Measurements from ENCODE around the gene RUNX2.

RUNX2 gene

DNA sequence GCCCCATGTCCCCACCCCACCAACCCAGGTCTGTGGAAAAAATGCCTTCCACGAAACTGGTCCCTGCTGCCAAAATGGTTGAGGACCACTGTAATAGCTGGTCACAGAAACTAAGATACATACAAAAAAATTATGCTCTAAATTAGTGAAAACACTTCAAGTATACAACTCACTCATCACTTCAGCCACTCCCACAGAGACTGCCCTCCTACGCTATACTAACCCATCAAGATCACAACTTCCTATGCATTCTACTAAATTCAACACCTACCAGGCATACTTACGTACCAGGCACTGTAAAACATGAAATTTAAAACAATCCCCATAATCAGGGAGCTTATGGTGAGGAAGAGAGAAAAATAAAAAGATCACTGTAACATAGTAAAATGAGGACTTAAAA lies 22.9 kb downstream of the RUNX2 start:
- DNase-seq (ENCODE audit: low read depth in 3 of 3) = no peak

DNA sequence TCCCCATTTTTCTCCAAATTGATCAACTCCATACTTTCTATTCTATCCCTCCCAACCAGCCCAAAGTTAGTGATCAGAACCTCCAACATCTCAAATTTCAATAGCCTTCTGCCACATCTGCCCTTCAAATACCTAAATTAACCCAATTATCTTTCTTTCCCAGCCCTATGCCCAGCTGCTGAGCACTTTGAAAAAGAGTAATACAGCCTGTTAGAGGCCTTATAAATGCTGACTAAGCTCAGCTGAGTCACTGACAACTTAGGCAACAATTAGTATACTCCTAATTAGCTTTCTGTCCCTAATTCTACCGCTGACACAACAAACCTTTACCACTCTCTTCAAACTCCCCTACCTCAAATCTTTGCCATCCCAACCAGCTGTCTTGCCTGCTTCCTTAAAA lies 23.5 kb downstream of the RUNX2 start:
- no peak for DNase-seq (ENCODE audit: low read depth in 3 of 3)

DNA sequence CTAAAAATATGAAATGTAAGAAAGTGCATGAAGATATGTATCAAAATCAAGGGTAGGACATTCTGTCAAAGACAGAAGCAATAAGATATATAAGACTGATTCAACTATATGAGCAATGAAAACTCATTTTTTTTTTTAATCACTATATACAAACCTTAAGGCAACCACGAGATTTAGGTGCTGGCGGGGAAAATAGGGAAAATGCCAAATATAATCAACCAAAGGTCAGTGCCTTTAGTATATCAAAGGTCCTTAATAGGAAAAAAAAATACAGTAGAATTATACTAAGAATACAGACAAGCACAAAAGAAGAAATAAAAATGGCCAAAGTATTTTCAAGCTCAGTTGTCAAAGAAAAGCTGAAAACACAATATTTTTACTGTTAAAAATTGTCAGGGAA lies 25.5 kb downstream of the RUNX2 start:
- DNase-seq (ENCODE audit: low read depth in 3 of 3) = no peak

DNA sequence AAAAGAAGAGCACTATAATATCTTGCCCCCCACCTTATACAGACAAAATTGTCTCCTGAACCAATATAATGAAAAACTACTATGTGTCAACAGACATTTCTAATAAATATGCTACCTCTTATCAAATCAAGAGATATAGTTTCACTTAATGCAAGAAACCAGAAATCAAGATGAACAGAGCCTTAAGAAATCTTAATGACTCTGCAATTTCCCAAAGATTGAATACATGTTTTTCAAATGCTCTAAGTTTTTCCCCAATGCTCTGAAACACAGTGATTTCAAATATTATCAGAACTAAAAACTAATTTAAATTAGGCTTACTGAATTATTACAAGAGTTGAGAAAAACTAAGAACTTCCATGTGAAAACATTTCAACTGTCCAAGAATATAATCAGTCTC lies 36.3 kb downstream of the RUNX2 start:
- no peak for DNase-seq (ENCODE audit: low read depth in 3 of 3)

DNA sequence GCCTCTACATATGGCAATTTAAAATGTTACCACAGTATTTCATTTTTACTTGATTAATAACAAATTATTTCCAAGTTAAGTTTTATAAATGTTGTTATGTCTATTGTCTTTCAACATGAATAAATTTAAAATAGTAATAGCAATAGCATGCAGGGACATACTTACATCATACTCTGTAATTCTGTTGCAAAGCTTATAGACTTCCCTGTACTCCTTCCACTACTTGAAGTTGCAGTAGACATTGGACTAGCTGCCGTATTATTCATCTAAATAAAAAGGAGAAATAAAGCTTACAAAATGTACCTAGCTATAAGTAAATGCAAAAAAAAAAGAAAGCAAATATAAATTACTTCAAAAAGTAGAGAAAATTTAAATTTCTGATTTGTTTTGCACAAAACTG lies 36.9 kb downstream of the RUNX2 start:
- no peak for DNase-seq (ENCODE audit: low read depth in 3 of 3)

DNA sequence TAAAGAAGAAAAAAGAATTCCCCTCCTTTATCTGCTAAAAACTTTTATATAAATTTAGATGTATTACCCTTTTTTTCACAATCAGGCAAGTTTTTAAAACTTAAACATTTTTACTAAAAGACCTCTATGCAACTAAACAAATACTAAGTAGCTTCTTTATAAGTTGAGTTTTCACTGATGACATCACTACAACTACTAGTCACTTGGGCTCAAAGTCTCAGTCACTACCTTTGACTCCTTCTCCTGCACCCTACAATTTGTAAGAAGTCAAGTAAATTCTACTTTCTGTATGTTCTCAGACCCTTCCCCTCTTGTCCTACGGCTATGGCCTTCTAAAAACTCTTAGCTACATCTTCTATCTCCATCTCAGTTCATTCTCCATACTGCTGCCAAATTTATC lies 38.4 kb downstream of the RUNX2 start:
- DNase-seq (ENCODE audit: low read depth in 3 of 3) = no peak

DNA sequence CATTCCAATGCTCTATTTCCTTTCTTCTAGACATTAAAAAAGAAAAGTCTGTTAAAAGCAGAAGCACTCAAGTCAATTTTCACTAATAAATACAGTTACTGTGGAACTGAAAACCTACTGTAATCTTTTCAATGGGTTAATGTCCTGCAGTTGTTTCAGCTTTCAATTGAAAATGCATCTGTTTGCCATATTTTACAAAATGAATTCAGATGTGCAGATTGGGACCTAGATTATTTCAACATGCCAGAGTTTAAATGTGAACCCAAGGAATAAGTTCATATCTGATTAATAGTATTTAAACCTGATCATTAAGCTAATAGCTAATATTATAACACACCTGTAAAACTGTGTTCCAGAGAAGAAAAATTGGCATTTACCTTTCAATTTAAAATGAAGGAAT lies 39.9 kb downstream of the RUNX2 start:
- DNase-seq (ENCODE audit: low read depth in 3 of 3) = no peak

DNA sequence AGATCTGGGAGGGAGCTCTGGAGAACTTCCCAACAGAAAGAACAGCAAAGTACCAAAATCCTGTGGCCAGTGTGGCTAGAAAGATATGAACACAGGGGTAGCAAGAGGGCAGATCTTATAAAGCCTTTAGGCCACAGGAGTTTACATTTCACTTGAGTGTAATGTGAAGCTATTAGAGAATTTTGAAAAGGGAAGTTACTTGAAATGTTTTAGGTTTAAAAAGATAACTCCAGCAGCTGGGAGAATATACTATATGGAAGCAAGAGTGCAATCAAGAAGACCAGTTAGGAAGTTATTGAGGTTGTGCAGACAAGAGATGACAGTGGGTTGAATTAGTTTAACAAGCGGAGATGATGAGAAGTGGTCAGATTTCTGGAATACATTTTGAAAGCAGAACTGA lies 41.7 kb downstream of the RUNX2 start:
- no peak for DNase-seq (ENCODE audit: low read depth in 3 of 3)

DNA sequence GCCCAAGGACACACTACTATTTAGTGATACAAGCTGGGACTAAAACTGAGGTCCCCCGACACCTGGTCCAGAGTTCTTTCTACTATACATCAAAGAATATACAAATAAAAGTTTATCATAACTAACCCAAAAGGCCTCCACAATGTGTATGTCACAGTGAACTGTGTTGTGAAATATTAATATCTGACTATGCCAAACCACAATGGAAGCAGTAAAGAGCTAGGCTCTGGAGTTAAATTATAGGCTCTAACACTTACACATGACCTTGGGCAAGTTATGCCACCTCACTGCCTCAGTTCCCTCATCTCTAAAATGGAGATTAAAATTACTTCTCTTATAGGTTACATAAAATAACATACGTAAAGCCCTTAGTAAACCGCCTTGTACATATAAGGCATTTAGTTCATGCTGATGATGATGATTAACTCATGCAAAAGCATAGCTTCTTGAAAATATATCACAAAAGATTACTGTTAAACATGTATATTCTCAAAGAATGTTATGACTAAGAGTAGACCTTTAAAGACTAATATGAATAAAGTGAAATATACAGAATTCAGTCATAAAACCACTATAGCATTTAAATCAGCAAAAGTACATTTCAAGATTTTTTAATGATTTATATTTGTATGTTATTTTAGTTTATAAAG lies 43.9 kb downstream of the RUNX2 start:
- no peak for DNase-seq (ENCODE audit: low read depth in 3 of 3)

DNA sequence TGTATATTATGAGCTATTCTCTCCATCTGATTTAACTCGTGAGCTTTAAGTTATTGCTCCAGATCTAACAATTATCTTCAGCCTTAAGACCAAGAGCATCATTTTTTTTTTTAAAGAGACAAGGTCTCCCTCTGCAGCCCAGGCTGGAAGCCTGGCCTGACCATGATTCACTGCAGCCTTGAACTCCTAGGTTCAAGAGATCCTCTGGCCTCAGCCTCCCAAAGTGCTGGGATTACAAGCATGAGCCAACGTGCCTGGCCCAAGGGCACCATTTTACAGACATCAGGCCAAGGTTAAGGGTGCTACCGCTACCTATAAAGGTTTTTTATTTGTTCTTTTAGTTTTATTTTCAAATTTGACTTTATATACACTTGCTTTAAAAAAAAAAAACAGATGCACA lies 47.3 kb downstream of the RUNX2 start:
- DNase-seq (ENCODE audit: low read depth in 3 of 3) = no peak

DNA sequence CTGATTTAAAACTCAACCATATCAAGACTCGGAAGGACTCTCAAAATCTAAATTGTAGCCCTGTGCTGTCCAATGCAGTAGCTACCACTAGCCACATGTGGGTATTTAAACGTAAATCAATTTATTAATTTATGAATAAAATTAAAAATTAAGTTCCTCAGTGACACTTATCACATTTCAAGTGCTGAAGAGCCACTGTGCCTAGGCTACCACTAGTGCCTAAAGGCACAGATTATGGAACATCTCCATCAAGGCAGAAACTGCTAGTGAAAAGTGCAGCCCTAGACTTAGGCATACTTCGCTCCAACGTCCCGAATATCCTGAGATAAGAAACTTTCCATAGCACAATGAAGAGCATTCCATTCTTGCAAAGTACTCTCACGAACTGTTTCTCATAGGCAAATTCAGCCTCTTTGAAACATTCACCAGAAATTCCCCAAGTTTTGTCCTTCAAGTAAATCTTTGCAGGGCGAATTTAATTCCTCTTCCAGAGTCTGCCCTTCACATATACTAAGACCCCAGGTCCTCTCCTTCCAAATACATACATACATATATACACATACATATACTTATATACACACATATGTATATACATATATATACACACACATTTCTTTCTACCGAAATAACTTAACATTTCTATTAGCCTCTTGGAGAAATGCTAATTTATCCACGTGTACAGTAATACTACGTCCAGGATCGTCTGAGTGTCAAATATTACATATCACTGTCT lies 48.3 kb downstream of the RUNX2 start:
- DNase-seq (ENCODE audit: low read depth in 3 of 3) = no peak

DNA sequence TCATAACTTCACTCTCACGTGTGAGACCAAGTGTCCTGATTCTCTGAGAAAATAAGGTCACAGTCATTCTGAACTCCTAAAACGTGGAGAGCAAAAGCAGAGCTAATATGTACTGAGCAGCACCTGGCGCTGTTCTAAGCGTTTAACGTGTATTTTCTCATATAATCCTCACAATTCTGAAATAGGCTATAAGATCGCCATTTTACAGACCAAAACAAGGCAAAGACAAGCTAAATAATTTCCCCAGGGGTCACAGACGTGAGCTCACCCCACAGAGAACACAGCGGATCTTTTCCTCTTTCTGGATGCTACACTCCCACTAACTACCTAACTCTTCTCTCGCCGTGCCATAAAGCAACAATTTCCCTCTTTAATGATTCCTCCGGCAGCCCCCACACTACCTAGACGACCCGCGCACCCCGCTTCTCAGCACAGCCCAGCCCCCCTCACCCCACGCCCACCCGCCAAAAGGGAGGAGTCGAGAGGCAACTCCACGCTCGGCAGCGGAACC lies 49.0 kb downstream of the RUNX2 start:
- DNase-seq (ENCODE audit: low read depth in 3 of 3) = no peak

DNA sequence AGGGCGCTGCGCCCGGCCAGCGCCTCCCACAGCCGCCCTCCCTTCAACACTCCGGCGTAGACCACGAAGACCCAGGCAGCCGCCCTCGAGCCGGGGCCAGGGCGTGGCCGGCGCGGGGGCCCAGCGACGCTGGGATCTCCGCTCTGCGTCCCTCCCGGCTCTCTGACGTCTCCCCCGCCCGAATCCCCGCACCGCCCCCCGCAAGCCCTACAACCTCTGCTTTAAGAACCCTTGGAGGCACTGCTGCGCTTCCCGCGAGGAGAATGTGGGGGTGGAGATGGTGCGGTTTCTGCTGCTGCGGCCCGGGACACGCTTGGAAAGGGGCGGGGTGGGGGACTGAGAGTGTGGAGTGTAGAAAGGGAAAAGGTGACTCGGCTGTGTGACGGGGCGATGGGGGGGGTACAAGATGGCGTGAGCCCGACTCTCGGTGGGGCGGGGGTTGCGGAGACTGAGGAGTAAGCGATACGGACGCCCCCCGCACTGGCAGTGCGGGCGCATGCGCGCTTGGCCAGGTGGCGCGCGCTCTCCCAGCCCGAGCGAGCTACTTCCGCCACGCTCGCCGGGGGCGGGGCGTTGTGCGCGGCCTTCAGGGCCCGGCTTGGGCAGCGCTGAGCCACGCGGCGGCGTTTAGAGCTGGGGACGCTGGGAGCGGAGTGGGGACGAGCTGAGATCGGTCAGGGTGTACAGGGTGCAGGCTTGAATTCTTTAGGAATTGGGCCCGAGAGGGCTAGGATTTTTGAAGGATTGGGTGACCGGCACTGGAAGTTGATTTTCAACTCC lies 49.6 kb downstream of the RUNX2 start, which contains the start of gene SUPT3H:
TSS of gene SUPT3H (minus strand) at position 381 of the 780 bp plus-strand sequence.
- DNase-seq (ENCODE audit: low read depth in 3 of 3) = peak; percentile 89 to 94 (median 94)

DNA sequence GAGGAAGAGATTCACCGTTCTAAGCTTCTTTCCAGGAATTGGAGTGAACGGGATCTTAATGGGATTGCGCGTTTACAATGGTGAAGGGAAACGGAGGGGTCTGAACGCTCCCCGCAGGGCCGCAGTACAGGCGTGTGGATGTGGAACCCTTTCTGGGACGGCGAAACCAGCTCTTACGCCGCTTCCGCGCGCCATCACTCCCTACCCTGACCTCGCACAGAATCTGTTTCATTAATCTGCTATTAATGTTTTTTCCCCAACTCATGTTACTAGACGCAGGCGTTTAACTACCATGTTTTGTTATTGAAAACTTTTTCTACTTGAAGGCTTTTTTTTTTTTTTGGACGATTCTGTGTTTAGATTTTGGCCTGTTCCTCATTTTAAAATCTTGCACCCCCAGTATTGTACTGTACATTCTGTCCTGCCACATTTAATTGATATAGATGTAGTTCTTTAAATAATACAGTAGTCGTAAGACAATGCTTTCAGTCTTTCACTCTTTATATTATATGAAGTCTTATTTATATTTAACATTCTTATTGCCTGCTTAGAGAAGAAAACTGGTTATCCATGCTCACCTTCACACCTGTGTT lies 50.3 kb downstream of the RUNX2 start:
- DNase-seq (ENCODE audit: low read depth in 3 of 3) = peak in 2 of 3 donors; percentile 2 to 7

DNA sequence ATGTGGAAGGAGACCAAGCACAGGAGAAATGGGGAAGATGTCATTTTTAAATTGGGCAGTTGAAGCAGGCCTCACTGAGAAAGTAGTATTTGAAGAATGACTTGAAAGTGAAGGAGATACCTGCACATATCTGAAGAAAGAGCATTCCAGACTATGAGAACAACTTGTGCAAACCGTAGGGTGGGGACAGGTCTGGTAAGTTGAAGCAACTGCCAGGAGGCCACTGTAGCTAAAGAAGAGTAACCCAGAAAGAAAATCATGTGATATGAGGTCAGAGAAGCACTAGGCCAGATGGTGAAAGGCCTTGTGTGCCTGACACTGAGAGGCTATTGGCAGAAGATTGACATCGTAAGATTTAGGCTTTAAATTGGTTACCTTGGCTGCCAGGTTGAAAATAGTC lies 54.3 kb downstream of the RUNX2 start:
- DNase-seq (ENCODE audit: low read depth in 3 of 3) = no peak

DNA sequence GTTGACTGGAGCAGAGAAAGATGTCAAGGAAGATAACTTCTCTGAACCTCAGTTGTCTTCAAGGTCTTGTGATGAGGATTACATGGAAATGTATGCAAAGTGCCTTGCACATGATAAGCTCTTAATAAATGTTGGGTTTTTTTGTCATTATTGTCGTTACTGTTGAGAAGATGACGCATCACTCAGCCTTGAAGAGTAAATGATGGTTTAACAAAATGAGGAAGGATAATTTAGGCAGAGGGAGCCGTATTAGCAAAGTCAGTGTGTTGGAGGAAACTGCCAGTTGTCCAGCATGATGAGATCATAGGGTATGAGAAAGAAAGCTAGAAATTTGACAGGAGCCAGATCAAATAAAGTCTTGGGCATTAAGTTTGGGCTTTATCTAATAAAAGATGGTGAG lies 58.4 kb downstream of the RUNX2 start:
- no peak for DNase-seq (ENCODE audit: low read depth in 3 of 3)

DNA sequence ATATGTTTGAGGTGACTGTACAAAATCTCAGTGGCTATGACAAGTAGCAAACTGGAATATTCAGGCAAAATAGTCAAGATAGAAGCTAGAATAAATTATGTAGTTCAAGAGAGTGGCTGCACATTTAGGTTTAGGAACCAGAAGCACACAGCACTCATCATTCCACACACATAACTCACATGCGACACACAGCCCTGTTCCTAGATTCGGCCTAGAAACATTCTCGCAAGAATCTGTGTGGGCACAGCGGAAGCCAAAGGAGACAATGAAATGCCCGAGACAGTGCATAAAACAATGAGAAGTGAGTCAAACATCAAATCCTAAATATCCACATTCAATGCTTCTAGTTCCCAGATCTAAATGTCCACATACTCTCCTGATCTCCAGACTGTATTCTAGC lies 59.1 kb downstream of the RUNX2 start:
- DNase-seq (ENCODE audit: low read depth in 3 of 3) = no peak

DNA sequence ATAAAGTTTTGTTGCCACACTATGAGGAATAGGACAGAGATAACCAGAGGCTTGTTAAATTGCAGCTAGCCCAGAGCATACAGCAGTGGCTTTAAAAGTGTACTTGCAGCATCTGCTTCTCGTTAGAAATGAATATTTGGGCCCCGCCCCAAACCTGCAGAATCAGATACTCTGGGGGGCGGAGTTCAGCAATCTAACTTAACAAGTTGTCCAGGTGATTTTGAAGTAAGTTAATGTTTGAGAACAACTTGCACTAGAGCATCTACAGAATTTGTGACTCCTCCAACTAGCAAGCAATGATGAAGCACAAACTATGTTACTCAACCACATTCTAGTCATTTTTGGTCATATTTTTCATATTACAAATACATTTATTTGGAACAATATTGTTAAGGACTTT lies 60.2 kb downstream of the RUNX2 start:
- DNase-seq (ENCODE audit: low read depth in 3 of 3) = no peak

DNA sequence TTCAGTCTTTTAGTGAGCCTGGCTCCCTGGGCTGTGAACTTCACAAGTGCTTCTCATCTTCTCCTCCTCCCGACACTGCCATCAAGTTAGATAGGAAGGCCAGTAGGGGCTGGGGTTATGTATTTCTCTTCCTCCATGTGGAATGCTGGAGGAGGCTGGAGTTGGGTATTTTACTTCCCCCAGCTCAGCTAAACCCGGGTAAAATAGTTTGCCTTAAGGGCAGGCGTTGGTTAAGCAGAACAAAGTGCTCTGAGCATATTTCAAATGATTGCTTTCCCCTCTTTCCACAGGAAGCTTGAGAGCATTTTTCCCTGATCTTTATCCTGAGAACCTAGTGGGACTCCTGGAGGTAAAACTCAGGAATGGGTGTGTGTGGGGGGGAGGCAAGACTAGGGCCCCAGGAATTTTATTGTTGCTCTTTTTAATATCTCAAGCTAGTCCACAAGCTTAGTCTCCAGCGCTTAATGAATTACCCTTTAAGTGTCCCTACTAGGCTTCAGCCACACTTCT lies 66.5 kb downstream of the RUNX2 start:
- no peak for DNase-seq (ENCODE audit: low read depth in 3 of 3)

DNA sequence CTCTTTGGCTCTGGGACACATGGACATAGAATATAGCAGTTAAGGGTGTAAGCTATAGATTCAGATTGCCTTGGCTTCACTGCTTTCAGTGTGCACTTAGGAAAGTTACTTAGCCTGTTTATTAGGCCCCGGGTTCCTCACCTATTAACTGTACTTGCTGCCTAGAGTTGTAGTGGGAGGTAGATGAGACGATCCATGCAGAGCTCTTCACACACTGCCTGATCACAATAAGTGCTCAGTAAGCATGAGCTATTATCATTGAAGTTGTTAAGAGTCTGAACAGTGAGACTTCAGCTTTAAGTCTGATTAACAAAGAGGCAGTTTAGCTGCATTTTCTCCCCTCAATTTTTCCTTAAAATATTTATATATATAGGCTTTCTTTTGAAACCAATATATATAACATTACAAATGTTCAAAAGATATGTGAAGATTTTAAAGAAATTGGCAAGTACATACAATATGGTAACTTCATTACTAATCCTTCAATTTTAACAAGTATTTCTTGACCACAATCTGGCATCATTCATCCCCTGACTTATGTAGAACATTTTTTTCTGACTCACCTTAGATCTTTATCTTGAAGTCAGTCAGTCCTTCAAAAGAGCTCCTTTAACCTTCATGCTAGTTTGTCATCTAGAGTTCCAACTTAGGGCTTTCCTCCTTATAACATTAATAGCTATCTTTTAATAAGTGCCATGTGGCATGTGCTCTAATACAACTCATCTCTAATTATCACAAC lies 70.1 kb downstream of the RUNX2 start:
- no peak for DNase-seq (ENCODE audit: low read depth in 3 of 3)

DNA sequence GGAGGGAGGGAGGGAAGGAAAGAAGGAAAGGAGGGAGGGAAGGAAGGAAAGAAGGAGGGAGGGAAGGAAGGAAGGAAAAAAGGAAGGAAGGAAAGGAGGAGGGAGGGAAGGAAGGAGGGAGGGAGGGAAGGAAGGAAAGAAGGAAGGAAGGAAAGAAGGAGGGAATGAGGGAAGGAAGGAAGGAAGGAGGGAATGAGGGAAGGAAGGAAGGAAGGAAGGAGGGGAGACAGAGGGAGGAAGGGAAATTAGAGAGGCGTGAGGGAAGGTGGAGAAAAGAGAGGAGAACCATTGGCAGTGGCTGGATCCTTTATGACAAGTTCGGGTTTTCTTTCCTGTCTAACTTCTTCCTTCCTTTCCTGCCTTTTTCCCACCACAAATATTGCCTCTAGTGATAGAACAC lies 71.9 kb downstream of the RUNX2 start:
- no peak for DNase-seq (ENCODE audit: low read depth in 3 of 3)
